Spinal cord (tissue), 10 donors: ENCODE results near the gene NLGN1. TPM values are rescaled to one million over a fixed set of nuclear protein-coding genes. Genes with fewer than 3 reads are reported as not detected.

ENCODE experiments used
- DNase-seq, 6 donors: peaks; one replicate each; pipeline versions ENCODE4 v3.0.0 to v3.0.0-alpha.2; 2013 to 2015; ENCODE audit warnings: low spot score in 6 of 6, low read depth in 4 of 6
- H3K27ac ChIP-seq: one replicate; pipeline ENCODE4 v1.5.1; 2013; ENCODE audit warnings: low read depth, low read length, control low read depth
- H3K27me3 ChIP-seq: one replicate; pipeline ENCODE4 v1.6.1; 2013; ENCODE audit warnings: low read length; ENCODE audit not compliant: control insufficient read depth, insufficient read depth
- H3K36me3 ChIP-seq: one replicate; pipeline ENCODE4 v1.6.1; 2013; ENCODE audit warnings: low read length; ENCODE audit not compliant: control insufficient read depth, insufficient read depth
- H3K4me1 ChIP-seq: one replicate; pipeline ENCODE4 v1.6.1; 2013; ENCODE audit warnings: low read length; ENCODE audit not compliant: control insufficient read depth, insufficient read depth
- H3K4me3 ChIP-seq: one replicate; pipeline ENCODE4 v1.5.1; 2013; ENCODE audit warnings: low read depth, low read length, control low read depth
- H3K9me3 ChIP-seq: one replicate; pipeline ENCODE4 v1.6.1; 2013; ENCODE audit warnings: low read length; ENCODE audit not compliant: control insufficient read depth, insufficient read depth
- WGBS: methylation state at CpG from one replicate; pipeline ENCODE4 v1.1.5; 2013; ENCODE audit warnings: missing lambda C conversion rate; ENCODE audit not compliant: insufficient coverage; 5-methylcytosine and 5-hydroxymethylcytosine counted together
- polyA plus RNA-seq, 2 donors: library from polyadenylated mRNA; unstranded; fragments of 120-200 nt; gene quantifications; one replicate each; pipeline ENCODE4 v1.2.1, GENCODE V29; 2013; ENCODE audit not compliant: insufficient read length in 2 of 2
- total RNA-seq, 2 donors: library from RNA; depleted of rRNA in 1 of 2; stranded (reverse); fragments of 120-200 nt in 1 of 2; fragments of >200 nt in 1 of 2; gene quantifications; one replicate each; pipeline versions ENCODE4 v1.2.3 to v1.2.4, GENCODE V29; 2013 to 2014
- donor health status: healthy.

Gene NLGN1
- total and polyA plus RNA-seq, 4 donors: 18.9 to 81.2 (median 40.0) TPM

- no peak overlapping the region for H3K4me3 ChIP-seq
- no CpG with 5 or more reads among the region's 1 CpG for WGBS
- no peaks in the 10 kb centered on the region for H3K36me3 ChIP-seq
- H3K9me3 ChIP-seq: no peaks in the 10 kb centered on the region
- no peak overlapping the region for H3K27ac ChIP-seq
- no peaks in the 10 kb centered on the region for H3K27me3 ChIP-seq
- DNase-seq: no peak
- no peaks in the 10 kb centered on the region for H3K4me1 ChIP-seq
These were observed 761.1 kb downstream of the NLGN1 start for GRCh38 chr3:174158674-174159073.

GRCh38 chr3:174159604-174160003 is 762.1 kb downstream of the NLGN1 start:
- no peak overlapping the region for H3K27ac ChIP-seq
- no peaks in the 10 kb centered on the region for H3K36me3 ChIP-seq
- H3K4me3 ChIP-seq: no peak overlapping the region
- peak in 1 of 6 donors; percentile 60 for DNase-seq
- no peaks in the 10 kb centered on the region for H3K9me3 ChIP-seq
- H3K27me3 ChIP-seq: no peaks in the 10 kb centered on the region
- no peaks in the 10 kb centered on the region for H3K4me1 ChIP-seq
- no CpG with 5 or more reads among the region's 3 CpGs for WGBS

DNA sequence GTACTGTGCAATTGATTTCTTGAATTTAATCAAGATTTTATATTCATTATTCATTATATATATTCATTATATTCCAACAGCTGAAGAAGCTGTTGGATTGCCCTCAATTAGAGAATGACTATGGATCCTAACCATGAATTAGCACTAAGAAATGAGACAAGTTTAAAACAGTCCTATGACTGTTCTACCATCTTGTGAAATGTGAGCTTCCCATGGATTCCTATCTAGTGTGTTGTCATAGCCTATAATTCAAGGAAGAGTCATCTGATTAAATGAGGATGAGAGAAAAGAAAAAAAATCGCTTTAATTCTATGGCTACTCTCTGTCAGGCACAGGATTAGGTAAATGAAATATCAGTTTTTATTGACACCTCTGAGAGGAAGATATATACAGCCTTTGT is 765.0 kb downstream of the NLGN1 start:
- no peaks in the 10 kb centered on the region for H3K27me3 ChIP-seq
- H3K36me3 ChIP-seq: no peaks in the 10 kb centered on the region
- WGBS: no CpG with 5 or more reads among the region's 1 CpG
- H3K4me3 ChIP-seq: no peak overlapping the region
- H3K9me3 ChIP-seq: no peaks in the 10 kb centered on the region
- no peak for DNase-seq
- no peaks in the 10 kb centered on the region for H3K4me1 ChIP-seq
- H3K27ac ChIP-seq: no peak overlapping the region

DNA sequence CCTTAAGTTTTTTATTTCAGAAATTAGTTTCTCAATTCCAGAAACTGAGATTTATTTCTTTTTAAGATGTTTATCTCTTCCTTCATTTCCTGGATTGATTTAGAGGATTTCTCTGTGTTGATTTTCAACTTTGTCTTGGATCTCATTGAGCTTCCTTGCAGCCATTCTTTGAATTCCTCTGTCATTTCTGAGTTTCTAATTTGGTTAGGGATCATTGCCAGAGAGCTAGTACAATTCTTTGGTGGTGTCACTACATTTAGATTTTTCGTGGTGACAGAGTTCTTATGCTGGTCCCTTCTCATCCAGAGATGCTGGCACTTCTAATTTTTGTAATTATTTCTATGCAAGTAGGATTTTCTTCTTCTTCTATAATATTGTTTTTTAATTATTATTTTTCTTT is 770.5 kb downstream of the NLGN1 start:
- H3K27me3 ChIP-seq: no peaks in the 10 kb centered on the region
- H3K9me3 ChIP-seq: no peaks in the 10 kb centered on the region
- H3K36me3 ChIP-seq: no peaks in the 10 kb centered on the region
- no peak for DNase-seq
- no peak overlapping the region for H3K27ac ChIP-seq
- no peak overlapping the region for H3K4me3 ChIP-seq
- H3K4me1 ChIP-seq: no peaks in the 10 kb centered on the region
- no CpG with 5 or more reads among the region's 1 CpG for WGBS

DNA sequence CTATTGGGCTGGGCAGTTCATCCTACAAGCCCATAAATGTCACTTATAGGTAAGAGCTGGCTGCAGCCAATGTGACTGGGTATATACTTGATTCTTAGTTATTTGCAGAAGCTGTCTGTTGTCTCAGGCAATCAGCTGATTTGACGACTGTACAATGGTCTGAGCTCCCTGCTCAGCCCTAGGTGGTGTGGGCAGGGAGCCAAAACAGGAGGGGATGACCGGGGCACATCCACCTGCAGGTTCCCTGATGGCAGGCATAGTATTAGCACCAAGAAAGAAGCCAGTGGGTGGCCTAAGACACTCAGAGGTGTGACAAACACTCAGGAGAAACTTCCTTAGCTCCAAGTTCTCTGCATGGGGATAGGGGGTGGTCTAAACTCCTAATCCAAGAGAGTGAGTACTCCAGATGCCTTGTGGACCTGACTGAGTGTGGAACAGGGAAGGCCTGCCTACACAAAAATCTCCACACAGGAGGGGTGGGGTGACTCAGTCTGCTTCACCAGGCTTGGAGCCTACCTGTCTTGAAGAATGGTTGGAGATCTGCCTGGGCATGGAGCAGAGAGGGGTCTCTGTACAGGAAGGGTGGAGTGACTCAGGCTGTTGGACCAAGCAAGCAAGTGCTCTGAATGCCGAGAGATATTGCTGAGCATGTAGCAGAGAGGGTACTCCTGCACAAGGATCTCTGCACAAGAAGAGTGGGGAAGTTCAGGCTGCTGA is 771.2 kb downstream of the NLGN1 start:
- no peak overlapping the region for H3K27ac ChIP-seq
- H3K9me3 ChIP-seq: no peaks in the 10 kb centered on the region
- no peaks in the 10 kb centered on the region for H3K4me1 ChIP-seq
- no peaks in the 10 kb centered on the region for H3K36me3 ChIP-seq
- H3K4me3 ChIP-seq: no peak overlapping the region
- H3K27me3 ChIP-seq: no peaks in the 10 kb centered on the region
- 93% methylated on average over 3 of the region's 3 CpGs for WGBS
- no peak for DNase-seq

GRCh38 chr3:174169736-174170135 is 772.2 kb downstream of the NLGN1 start:
- Histone ChIP-seq H3K27me3 (no peaks in the 10 kb centered on the region), H3K4me3 (no peak overlapping the region), H3K36me3 (no peaks in the 10 kb centered on the region), H3K27ac (no peak overlapping the region), H3K9me3 (no peaks in the 10 kb centered on the region), H3K4me1 (no peaks in the 10 kb centered on the region)
- WGBS: 72% methylated on average over 3 of the region's 3 CpGs
- DNase-seq: no peak

GRCh38 chr3:174170248-174170647 is 772.7 kb downstream of the NLGN1 start:
- no peak for DNase-seq
- no peaks in the 10 kb centered on the region for H3K36me3 ChIP-seq
- H3K27ac ChIP-seq: no peak overlapping the region
- no peaks in the 10 kb centered on the region for H3K4me1 ChIP-seq
- H3K4me3 ChIP-seq: no peak overlapping the region
- H3K27me3 ChIP-seq: no peaks in the 10 kb centered on the region
- H3K9me3 ChIP-seq: no peaks in the 10 kb centered on the region
- WGBS: no CpG with 5 or more reads among the region's 2 CpGs

DNA sequence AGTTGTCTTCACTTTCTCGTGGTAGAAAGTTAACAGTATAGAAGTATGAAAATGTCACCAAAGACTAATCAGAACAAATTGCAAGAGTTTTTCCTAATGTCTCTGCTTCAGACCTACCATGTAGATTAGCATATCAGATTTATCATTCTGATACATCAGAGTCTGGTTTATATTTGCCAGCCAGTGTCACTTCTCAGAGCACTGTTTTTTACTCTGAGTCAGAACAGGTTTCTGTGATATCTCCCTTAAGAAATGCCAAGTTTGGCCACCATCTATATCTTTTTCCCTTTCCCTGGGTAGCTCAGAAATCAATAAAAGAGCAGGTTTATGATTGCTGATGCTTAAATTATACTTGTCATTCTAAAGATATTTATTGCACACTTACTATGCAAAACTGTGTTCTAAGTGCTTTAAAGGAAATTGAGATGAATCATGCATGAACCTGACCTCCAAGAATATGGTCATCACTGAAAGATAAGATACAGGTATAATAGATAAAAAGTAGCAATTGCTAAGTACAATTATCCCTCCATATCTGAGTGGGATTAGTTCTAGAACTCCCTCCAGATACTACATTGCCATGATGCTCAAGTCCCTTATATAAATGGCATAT is 788.9 kb downstream of the NLGN1 start:
- peak in 1 of 6 donors; percentile 22 for DNase-seq
- WGBS: no CpG with 5 or more reads among the region's 1 CpG
- Histone ChIP-seq H3K9me3 (no peaks in the 10 kb centered on the region), H3K4me3 (no peak overlapping the region), H3K27me3 (no peaks in the 10 kb centered on the region), H3K27ac (no peak overlapping the region), H3K4me1 (no peaks in the 10 kb centered on the region), H3K36me3 (no peaks in the 10 kb centered on the region)

GRCh38 chr3:174191380-174191779 is 793.8 kb downstream of the NLGN1 start:
- Histone ChIP-seq H3K4me1 (no peaks in the 10 kb centered on the region), H3K27me3 (no peaks in the 10 kb centered on the region), H3K36me3 (no peaks in the 10 kb centered on the region), H3K4me3 (no peak overlapping the region), H3K9me3 (no peaks in the 10 kb centered on the region), H3K27ac (no peak overlapping the region)
- DNase-seq: no peak
- WGBS: 70% methylated on average over 2 of the region's 4 CpGs

- no peak for DNase-seq
- WGBS: no CpG with 5 or more reads among the region's 2 CpGs
- Histone ChIP-seq H3K27me3 (no peaks in the 10 kb centered on the region), H3K36me3 (no peaks in the 10 kb centered on the region), H3K9me3 (no peaks in the 10 kb centered on the region), H3K4me1 (no peaks in the 10 kb centered on the region), H3K4me3 (no peak overlapping the region), H3K27ac (no peak overlapping the region)
These were observed 794.4 kb downstream of the NLGN1 start for GRCh38 chr3:174191895-174192294.
